GM12878 (cell line): ENCODE data around the gene CACNA1H. TPM values are rescaled to one million over a fixed set of nuclear protein-coding genes. Genes with fewer than 3 reads are reported as not detected.
"Not testable (repeated sequence)": the region's sequence is repeated elsewhere in the genome, so short reads cannot be mapped to it uniquely, and the experiment has no call there.

Source experiments
- ATAC-seq: fragments of 200-7000 bp; cut with Tn5 transposase; 3 replicates; pipeline ENCODE4 v1.9.1; 2020; ENCODE audit warnings: mild to moderate bottlenecking, moderate library complexity
- BruUV-seq: library from RNA; stranded (reverse); fragments of 400-500 nt; replicated peaks from 2 replicates; lab custom pipeline; 2021; lab: Mats Ljungman, UMichigan
- CTCF ChIA-PET: fragments of 300-600 bp; sonication (Branson Sonifier 250); formaldehyde crosslinking; extraction: SDS; loops from one replicate; lab custom pipeline; 2021; ENCODE audit warnings: inconsistent platforms; lab: Yijun Ruan, JAX
- POLR2A ChIA-PET: fragments of 350-600 bp; formaldehyde crosslinking; extraction: SDS; loops from one replicate; lab custom pipeline; 2021; ENCODE audit warnings: inconsistent platforms; lab: Charles Lee
- RAD21 ChIA-PET: fragments of 300-600 bp; sonication (Branson Sonifier 250); formaldehyde crosslinking; loops from one replicate; lab custom pipeline; 2023; ENCODE audit warnings: antibody characterized with exemption; ENCODE audit not compliant: unreplicated experiment; lab: Charles Lee
- SMC1A ChIA-PET: fragments of 300-600 bp; sonication (Branson Sonifier 250); formaldehyde crosslinking; loops from one replicate; lab custom pipeline; 2023; ENCODE audit not compliant: unreplicated experiment, uncharacterized antibody; lab: Charles Lee
- DNase-seq: peaks from one replicate; pipeline ENCODE4 v3.0.0-alpha.2; 2011; ENCODE audit warnings: low read depth, low spot score
- FAIRE-seq: peaks from 3 replicates; lab custom pipeline; 2011; peaks lifted over from hg19 to GRCh38; lab: Jason Lieb, UNC
- H2AFZ ChIP-seq: 2 replicates; pipeline ENCODE4 v1.6.0; 2011; ENCODE audit warnings: low read depth, low read length, control low read depth; ENCODE audit not compliant: control insufficient read depth
- H3K27ac ChIP-seq: 2 replicates; pipeline ENCODE4 v1.5.1; 2011; ENCODE audit warnings: control low read depth; ENCODE audit not compliant: control insufficient read depth, insufficient read depth
- H3K27me3 ChIP-seq, 2 experiments: replicated peaks in 1 of 2; 2 replicates each; pipeline versions ENCODE4 v1.6.0 to v1.6.1; 2011; ENCODE audit warnings: low read length in 1 of 2; ENCODE audit not compliant: control insufficient read depth in 2 of 2, insufficient read depth in 2 of 2
- H3K36me3 ChIP-seq, 2 experiments: 2 replicates each; pipeline ENCODE4 v1.5.1; 2011; ENCODE audit warnings: low read length in 1 of 2; ENCODE audit not compliant: control insufficient read depth in 2 of 2, insufficient read depth in 2 of 2
- H3K4me1 ChIP-seq: 2 replicates; pipeline ENCODE4 v1.6.1; 2011; ENCODE audit warnings: mild to moderate bottlenecking, low read length, moderate library complexity, mixed read lengths; ENCODE audit not compliant: control insufficient read depth, insufficient read depth
- H3K4me2 ChIP-seq: 2 replicates; pipeline ENCODE4 v1.6.0; 2011; ENCODE audit warnings: control low read depth; ENCODE audit not compliant: control insufficient read depth, insufficient read depth
- H3K4me3 ChIP-seq: fragments of 200-600 bp; sonication (generic); 2 replicates; pipeline ENCODE4 v1.5.1; 2016
- H3K79me2 ChIP-seq: 2 replicates; pipeline ENCODE4 v1.6.0; 2011; ENCODE audit warnings: low read length; ENCODE audit not compliant: control insufficient read depth, insufficient read depth
- H3K9ac ChIP-seq: 2 replicates; pipeline ENCODE4 v1.8.0; 2011; ENCODE audit warnings: low read length, control low read depth, mixed read lengths; ENCODE audit not compliant: control insufficient read depth, insufficient read depth
- H3K9me3 ChIP-seq: replicated peaks from 3 replicates; pipeline ENCODE4 v1.5.1; 2011; ENCODE audit warnings: mild to moderate bottlenecking, low read length; ENCODE audit not compliant: control insufficient read depth, insufficient read depth
- H4K20me1 ChIP-seq: 2 replicates; pipeline ENCODE4 v1.6.0; 2011; ENCODE audit not compliant: control insufficient read depth, insufficient read depth
- WGBS: methylation state at CpG from one replicate; pipeline ENCODE4 v1.1.6; 2016; ENCODE audit warnings: low lambda C conversion rate; ENCODE audit not compliant: insufficient replicate concordance, insufficient coverage; ENCODE audit errors: missing lambda C conversion rate; 5-methylcytosine and 5-hydroxymethylcytosine counted together
- in situ Hi-C: fragments of 300-500 bp; cut with MboI; formaldehyde crosslinking; loops from 9 replicates; pipeline ENCODE4 v1.14.3; 2018; ENCODE audit warnings: mixed read lengths
- intact Hi-C: fragments of 100-400 bp; cut with micrococcal nuclease; formaldehyde crosslinking; loops from one replicate; pipeline ENCODE4 v1.14.2; 2022; ENCODE audit not compliant: unreplicated experiment
- polyA plus RNA-seq, 11 experiments: library from polyadenylated mRNA; depleted of rRNA in 4 of 11; unstranded in 6 of 11; stranded (reverse) in 5 of 11; fragments of >200 nt; fragmentation: Nextera tagmentation in 4 of 11; fragmentation: Illumina TruSeq in 1 of 11; extraction: Ambion mirVana in 4 of 11; extraction: Trizol in 1 of 11; gene quantifications; 1 replicate in 1 of 11; 2 replicates in 10 of 11; pipeline versions ENCODE4 v1.2.1 to v1.2.3, GENCODE V29; 2011 to 2016; ENCODE audit warnings: inconsistent platforms in 2 of 11, missing spikeins in 2 of 11, low read depth in 1 of 11
- total RNA-seq, 4 experiments: library from RNA; depleted of rRNA in 3 of 4; stranded (reverse); fragments of >200 nt in 3 of 4; fragmentation: Illumina TruSeq in 1 of 4; extraction: Trizol in 1 of 4; gene quantifications; 2 replicates each; pipeline versions ENCODE4 v1.2.1 to v1.2.3, GENCODE V29; 2013 to 2021

CACNA1H gene
- total and polyA plus RNA-seq, 10 of the 15 experiments (the other 5 are each of a cell fraction or from before 2014, with no cell fraction given) = 0.03 to 0.54 TPM; not detected in 8

DNA sequence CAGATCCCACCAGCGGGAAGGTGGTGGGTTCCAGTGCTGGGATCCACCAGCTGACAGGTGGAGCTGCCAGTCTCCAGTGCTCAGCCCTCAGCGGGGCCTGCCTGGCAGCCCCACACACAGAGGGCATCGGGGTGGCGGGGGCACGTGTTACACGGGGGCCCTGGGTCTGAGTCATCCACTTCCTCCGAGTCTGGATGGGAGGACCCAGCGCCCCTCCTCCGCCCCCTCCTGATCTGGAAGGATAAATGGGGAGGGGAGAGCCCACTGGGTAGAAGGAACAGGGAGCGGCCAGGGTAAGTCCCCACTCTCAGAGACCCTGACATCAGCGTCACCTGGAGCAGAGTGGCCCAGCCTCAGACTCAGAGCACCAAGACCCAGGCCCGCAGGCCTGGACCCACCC is 87.5 kb downstream of the CACNA1H start, which contains the start of gene TPSAB1:
TPSAB1 (plus strand) TSS at position 270 of the 400 bp plus-strand sequence. CDS start 234 bp downstream, outside the sequence.
- CTCF ChIA-PET, H4K20me1 ChIP-seq, H3K4me2 ChIP-seq, POLR2A ChIA-PET, H3K9ac ChIP-seq, in situ Hi-C loops, H3K79me2 ChIP-seq, H3K9me3 ChIP-seq, FAIRE-seq, SMC1A ChIA-PET, intact Hi-C loops, H3K4me1 ChIP-seq, H3K27ac ChIP-seq, RAD21 ChIA-PET, H2AFZ ChIP-seq, BruUV-seq, H3K4me3 ChIP-seq, H3K27me3 ChIP-seq, ATAC-seq, DNase-seq, H3K36me3 ChIP-seq: not testable (repeated sequence)
- 0% methylated on average over 4 of the region's 12 CpGs for WGBS

DNA sequence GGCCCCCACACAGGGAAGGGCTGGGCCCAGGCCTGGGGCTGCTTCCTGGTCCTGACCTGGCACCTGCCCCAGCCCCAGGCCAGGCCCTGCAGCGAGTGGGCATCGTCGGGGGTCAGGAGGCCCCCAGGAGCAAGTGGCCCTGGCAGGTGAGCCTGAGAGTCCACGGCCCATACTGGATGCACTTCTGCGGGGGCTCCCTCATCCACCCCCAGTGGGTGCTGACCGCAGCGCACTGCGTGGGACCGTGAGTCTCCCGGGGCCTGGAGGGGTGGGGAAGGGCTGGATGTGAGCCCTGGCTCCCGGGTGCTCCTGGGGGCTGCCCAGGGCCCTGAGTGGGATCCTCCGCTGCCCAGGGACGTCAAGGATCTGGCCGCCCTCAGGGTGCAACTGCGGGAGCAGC is 88.2 kb downstream of the CACNA1H start:
- H3K9me3 ChIP-seq, ATAC-seq, intact Hi-C loops, FAIRE-seq, H2AFZ ChIP-seq, SMC1A ChIA-PET, H4K20me1 ChIP-seq, H3K4me1 ChIP-seq, RAD21 ChIA-PET, in situ Hi-C loops, CTCF ChIA-PET, BruUV-seq, POLR2A ChIA-PET, H3K27me3 ChIP-seq, H3K9ac ChIP-seq, H3K27ac ChIP-seq, H3K4me2 ChIP-seq, H3K79me2 ChIP-seq, DNase-seq, H3K4me3 ChIP-seq, H3K36me3 ChIP-seq: not testable (repeated sequence)
- 71% methylated on average over 9 of the region's 15 CpGs for WGBS

DNA sequence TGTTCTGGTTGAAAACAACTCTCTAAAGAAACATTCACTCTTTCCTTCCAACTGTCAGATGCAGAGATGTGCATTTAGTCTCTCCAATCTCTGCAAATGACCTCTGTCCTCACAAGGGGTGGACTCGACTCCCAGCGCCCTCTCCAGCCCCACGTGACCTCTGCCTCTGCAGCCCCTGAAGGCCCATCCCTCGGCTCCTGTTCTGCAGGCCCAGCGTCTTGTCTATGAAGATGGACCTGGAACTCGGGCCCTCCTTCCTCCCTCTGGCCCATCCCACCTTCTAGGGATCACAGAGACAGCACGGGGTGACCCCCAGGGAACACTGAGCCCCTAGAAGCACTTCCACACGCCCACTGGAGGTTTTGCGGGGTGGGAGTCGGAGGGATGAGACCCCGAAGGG is 90.5 kb downstream of the CACNA1H start:
- H3K4me2 ChIP-seq, intact Hi-C loops, H3K4me1 ChIP-seq, H3K9ac ChIP-seq, BruUV-seq, FAIRE-seq, SMC1A ChIA-PET, H3K36me3 ChIP-seq, H3K4me3 ChIP-seq, ATAC-seq, H3K79me2 ChIP-seq, RAD21 ChIA-PET, in situ Hi-C loops, H4K20me1 ChIP-seq, POLR2A ChIA-PET, H3K27ac ChIP-seq, DNase-seq, H3K9me3 ChIP-seq, CTCF ChIA-PET, H2AFZ ChIP-seq, H3K27me3 ChIP-seq: not testable (repeated sequence)
- WGBS = 25% methylated on average over 7 of the region's 11 CpGs

DNA sequence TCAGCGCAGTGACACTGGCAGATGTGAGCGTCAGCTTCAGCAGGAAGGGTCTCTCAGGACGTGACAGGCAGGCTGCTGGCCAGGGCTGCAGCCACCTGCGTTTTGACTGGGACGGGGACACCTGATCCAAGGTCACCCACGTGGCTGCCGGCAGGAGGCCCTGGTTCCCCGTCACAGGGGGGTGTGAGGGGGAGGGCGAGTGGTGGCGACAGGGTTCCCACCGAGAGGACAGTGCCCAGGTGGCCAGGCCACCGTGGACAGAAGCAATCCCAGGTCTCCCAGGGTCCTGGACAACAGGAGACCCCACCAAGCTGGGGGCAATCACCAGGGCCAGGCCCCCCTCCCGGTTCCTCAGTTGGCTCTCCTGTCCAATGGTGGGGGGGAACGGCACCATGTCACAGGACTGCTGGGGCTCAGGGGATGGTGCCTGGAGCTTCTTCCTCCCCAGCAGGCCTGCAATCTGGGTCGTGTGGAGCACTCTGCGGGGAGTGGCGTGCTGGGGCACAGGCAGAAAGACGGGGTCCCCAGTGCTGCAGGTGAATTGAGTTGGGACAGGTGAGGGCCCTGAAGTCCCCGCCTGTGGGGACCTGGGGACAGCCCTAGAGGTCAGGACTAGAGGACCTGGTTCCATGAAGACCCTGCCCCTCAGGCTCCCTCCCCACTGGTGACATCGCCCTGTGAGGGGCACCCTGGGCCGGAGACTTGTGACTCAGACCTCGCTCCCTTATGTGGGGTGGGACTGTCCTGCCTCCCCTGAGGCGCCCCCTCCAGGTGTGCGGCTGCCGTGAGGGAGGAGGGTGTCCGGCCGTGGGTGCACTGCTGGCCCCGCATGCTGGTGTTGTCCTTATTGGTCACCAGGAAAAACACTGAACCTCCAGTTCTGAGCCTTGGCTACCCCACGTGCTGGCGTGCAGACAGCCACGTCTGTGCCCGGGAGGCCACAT is 91.3 kb downstream of the CACNA1H start:
- H3K27ac ChIP-seq, DNase-seq, H4K20me1 ChIP-seq, H2AFZ ChIP-seq, H3K4me3 ChIP-seq, H3K9ac ChIP-seq, H3K4me1 ChIP-seq, H3K27me3 ChIP-seq, ATAC-seq, RAD21 ChIA-PET, POLR2A ChIA-PET, CTCF ChIA-PET, intact Hi-C loops, H3K36me3 ChIP-seq, H3K79me2 ChIP-seq, SMC1A ChIA-PET, FAIRE-seq, H3K9me3 ChIP-seq, BruUV-seq, in situ Hi-C loops, H3K4me2 ChIP-seq: not testable (repeated sequence)
- WGBS = 26% methylated on average over 21 of the region's 32 CpGs
